Measurements from ENCODE around the gene MYO7A. TPM values are rescaled to one million over a fixed set of nuclear protein-coding genes. Genes with fewer than 3 reads are reported as not detected.

The MYO7A gene
- total RNA-seq, 3 donors from 2014 or later: 2.3 to 9.9 (median 6.7) TPM

DNA sequence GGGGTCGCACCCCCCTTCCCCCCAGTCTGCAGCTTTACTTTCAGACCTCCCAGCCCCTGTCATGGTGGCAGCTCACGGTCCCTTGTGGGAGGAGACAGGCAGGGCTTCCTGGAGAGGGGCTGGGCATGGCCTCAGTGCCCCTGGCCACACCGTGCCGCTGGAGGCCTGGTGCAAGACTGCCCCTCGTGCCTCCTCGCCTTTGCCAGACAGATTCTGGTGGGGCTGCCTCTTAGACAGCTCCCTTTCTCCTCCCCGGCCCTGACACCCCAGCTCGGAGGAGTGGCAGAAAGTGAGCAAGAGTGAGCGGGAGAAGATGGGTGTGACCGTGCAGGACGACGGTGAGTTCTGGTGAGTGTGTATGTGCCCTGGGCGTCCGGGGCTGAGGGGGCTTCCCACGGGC is 12.1 kb upstream of the MYO7A start:
- ATAC-seq (no peak), DNase-seq (peak in 1 of 3 donors; percentile 45)
- intact Hi-C loops (cut with DNase I, micrococcal nuclease): no loop called here
- peaks cover 14% of the 10 kb centered on the region for H3K36me3 ChIP-seq (ENCODE audit: low read depth)
- no peak overlapping the region for H3K4me3 ChIP-seq
- no peaks in the 10 kb centered on the region for H3K9me3 ChIP-seq
- TF ChIP-seq, protein P1, sequence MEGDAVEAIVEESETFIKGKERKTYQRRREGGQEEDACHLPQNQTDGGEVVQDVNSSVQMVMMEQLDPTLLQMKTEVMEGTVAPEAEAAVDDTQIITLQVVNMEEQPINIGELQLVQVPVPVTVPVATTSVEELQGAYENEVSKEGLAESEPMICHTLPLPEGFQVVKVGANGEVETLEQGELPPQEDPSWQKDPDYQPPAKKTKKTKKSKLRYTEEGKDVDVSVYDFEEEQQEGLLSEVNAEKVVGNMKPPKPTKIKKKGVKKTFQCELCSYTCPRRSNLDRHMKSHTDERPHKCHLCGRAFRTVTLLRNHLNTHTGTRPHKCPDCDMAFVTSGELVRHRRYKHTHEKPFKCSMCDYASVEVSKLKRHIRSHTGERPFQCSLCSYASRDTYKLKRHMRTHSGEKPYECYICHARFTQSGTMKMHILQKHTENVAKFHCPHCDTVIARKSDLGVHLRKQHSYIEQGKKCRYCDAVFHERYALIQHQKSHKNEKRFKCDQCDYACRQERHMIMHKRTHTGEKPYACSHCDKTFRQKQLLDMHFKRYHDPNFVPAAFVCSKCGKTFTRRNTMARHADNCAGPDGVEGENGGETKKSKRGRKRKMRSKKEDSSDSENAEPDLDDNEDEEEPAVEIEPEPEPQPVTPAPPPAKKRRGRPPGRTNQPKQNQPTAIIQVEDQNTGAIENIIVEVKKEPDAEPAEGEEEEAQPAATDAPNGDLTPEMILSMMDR (IDR thresholded peaks at IDR 0.05): no peak
- H3K4me1 ChIP-seq (ENCODE audit: low read depth): no peaks in the 10 kb centered on the region

DNA sequence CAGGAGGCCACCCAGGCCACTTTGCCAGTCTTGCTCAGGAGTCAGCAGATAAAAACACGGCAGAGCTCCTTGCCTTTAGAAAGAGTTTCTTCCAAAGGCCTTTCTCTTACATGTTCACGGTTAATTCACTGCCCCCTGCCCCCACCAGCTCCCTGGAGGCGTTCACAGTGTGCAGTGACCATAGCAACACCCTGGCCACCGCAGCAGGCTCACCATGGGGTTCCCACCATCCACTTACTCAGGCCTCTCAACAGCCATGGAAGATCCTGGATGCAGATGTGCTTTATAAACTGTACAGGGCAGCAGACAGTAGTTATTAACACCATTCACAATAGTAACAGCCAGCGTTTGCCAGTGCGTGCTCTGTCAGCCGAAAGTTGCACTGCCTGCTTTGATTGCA is 10.6 kb upstream of the MYO7A start:
- intact Hi-C loops (cut with DNase I, micrococcal nuclease): no loop called here
- DNase-seq (peak in 1 of 3 donors; percentile 15), ATAC-seq (no peak)
- Histone ChIP-seq H3K9me3 (no peaks in the 10 kb centered on the region), H3K4me1 (ENCODE audit: low read depth) (no peaks in the 10 kb centered on the region), H3K4me3 (no peak overlapping the region), H3K36me3 (ENCODE audit: low read depth) (peaks cover 16% of the 10 kb centered on the region)
- TF ChIP-seq, protein P1 (IDR thresholded peaks at IDR 0.05): no peak

DNA sequence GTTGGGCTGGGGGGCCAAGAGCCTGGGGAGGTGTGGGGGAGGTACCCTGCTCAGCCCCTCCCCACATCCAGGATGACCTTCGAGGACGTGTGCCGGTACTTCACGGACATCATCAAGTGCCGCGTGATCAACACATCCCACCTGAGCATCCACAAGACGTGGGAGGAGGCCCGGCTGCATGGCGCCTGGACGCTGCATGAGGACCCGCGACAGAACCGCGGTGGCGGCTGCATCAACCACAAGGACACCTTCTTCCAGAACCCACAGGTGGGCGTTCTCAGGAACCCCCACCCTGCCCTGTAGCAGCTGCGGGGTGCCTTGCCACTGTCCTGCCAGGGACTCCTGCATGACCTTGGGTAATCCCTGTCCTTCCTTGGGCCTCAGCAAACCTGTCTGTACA is 10.0 kb upstream of the MYO7A start:
- TF ChIP-seq, protein P1 (IDR thresholded peaks at IDR 0.05): no peak
- ATAC-seq (no peak), DNase-seq (no peak)
- H3K9me3 ChIP-seq: no peaks in the 10 kb centered on the region
- no peak overlapping the region for H3K4me3 ChIP-seq
- peaks cover 20% of the 10 kb centered on the region for H3K36me3 ChIP-seq (ENCODE audit: low read depth)
- intact Hi-C loops (cut with DNase I, micrococcal nuclease): no loop called here
- no peaks in the 10 kb centered on the region for H3K4me1 ChIP-seq (ENCODE audit: low read depth)

DNA sequence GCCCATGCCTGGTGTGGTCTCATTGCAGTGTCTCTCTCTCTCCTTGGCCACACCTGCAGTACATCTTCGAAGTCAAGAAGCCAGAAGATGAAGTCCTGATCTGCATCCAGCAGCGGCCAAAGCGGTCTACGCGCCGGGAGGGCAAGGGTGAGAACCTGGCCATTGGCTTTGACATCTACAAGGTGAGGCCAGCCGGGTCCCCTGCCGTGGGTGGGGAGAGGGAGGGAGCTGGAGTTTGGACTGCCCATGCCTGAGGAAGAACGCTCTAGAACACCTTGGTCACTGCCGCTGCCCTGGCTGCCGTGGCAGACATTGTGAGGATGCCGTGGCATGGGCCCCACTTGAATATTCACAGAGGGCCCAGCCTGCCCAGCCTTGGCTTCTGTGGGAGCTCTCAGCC is 9.1 kb upstream of the MYO7A start:
- TF ChIP-seq, protein P1 (IDR thresholded peaks at IDR 0.05): no peak
- no peak overlapping the region for H3K4me3 ChIP-seq
- DNase-seq: no peak
- intact Hi-C loops (cut with DNase I, micrococcal nuclease): no loop called here
- H3K4me1 ChIP-seq (ENCODE audit: low read depth): no peaks in the 10 kb centered on the region
- H3K36me3 ChIP-seq (ENCODE audit: low read depth): peaks cover 20% of the 10 kb centered on the region
- no peaks in the 10 kb centered on the region for H3K9me3 ChIP-seq
- ATAC-seq: no peak

DNA sequence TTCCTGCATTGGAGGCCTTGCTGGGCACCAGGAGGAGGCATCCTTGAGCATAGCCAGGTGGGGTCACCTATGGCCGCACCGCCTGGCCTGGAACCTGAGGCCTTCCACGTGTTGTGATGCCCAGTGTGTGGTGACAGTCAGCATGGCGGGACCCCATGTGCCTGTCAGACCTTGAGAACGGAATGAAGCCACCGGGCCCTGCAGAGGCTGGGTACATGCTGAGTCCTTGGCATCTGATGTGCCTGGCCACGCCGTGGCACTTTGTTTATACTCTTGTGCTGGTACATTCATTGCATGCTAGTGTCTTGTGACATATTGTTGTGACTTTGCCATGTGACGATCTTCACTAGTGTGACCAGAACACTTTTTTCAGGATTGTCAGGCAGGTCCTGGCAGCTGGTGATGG is 8.5 kb upstream of the MYO7A start:
- DNase-seq (no peak), ATAC-seq (no peak)
- intact Hi-C loops (cut with DNase I, micrococcal nuclease): no loop called here
- Histone ChIP-seq H3K4me1 (ENCODE audit: low read depth) (no peaks in the 10 kb centered on the region), H3K36me3 (ENCODE audit: low read depth) (peaks cover 20% of the 10 kb centered on the region), H3K4me3 (no peak overlapping the region), H3K9me3 (no peaks in the 10 kb centered on the region)
- TF ChIP-seq, protein P1 (IDR thresholded peaks at IDR 0.05): no peak

DNA sequence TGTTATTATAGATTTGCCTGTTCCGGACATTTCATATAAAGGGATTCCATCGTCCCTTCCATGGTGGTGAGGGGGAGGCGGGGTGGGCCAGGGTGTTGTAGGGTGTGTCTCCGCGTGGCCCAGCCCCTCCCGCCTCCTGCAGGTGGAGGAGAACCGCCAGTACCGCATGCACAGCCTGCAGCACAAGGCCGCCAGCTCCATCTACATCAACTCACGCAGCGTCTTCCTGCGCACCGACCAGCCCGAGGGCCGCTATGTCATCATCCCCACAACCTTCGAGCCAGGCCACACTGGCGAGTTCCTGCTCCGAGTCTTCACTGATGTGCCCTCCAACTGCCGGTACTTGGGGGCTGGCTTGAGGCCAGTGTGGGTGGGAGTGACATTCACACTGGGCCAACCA is 7.5 kb upstream of the MYO7A start:
- Histone ChIP-seq H3K9me3 (no peaks in the 10 kb centered on the region), H3K4me1 (ENCODE audit: low read depth) (no peaks in the 10 kb centered on the region), H3K4me3 (no peak overlapping the region), H3K36me3 (ENCODE audit: low read depth) (peaks cover 20% of the 10 kb centered on the region)
- TF ChIP-seq, protein P1 (IDR thresholded peaks at IDR 0.05): no peak
- ATAC-seq (no peak), DNase-seq (no peak)
- intact Hi-C loops (cut with DNase I, micrococcal nuclease): no loop called here
